HG03565 (cell line): ENCODE data around the gene ITFG1.
"Not testable (repeated sequence)": the region's sequence is repeated elsewhere in the genome, so short reads cannot be mapped to it uniquely, and the experiment has no call there.

Experiments used
- ATAC-seq: cut with Tn5 transposase; IDR thresholded peaks from one replicate; pipeline ENCODE4 v1.9.1; 2021; ENCODE audit warnings: mild to moderate bottlenecking, moderate library complexity; ENCODE audit not compliant: unreplicated experiment

ITFG1 gene

GRCh38 chr16:47250983-47251382 lies 209.9 kb downstream of the ITFG1 start:
- ATAC-seq = no peak

DNA sequence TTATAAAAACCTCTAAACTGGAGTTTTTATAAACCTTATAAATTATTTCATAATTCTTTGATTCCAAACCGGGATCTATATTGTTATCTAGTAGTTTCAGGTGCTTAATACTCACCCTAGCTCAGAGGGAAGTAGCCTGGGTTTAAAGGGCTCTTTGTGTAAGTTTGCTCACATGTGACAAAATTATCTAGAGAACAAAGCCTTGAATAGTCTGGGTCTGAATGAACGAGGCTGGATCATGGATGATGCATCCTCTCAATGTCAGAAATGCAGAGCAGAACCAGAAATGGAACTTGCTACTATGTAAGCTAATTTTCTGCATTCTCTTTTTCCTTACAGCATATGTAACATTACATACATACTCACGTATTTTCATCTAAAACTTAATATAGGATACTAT lies 213.2 kb downstream of the ITFG1 start:
- no peak for ATAC-seq

DNA sequence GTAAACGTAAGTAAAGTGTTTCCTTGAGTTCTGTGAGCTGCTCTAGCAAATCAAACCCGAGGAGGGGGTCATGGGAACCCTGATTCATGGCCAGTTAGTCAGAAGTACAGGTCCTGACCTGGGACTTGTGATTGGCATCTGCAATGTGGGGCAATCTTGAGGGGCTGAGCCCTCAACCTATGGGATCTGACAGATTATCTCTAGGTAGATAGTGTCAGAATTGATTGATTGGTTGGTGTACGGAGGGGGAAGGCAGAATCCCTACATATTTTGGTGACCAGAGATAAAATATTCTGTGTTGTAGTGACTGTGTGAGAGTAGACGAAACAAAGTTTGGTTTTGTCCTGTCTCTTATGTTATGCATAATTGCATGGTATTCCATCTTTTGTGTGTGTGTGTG lies 216.7 kb downstream of the ITFG1 start:
- ATAC-seq = no peak

DNA sequence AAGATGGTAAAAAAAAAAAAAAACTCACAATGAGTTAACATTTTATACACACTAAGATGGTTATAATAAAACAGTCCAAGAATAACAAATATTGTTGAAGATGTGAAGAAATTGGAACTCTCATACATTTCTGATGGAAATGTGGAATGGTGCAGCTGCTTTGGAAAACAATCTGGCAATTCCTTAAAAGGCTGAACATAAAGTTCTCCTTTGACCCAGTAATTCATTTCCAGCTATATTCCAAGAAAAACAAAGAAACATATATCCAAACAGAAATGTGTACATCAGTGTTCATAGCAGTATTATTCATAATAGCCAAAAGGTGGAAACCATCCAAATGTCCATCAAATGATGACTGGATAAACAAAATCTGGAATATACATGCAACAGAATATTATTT lies 219.8 kb downstream of the ITFG1 start:
- no peak for ATAC-seq

DNA sequence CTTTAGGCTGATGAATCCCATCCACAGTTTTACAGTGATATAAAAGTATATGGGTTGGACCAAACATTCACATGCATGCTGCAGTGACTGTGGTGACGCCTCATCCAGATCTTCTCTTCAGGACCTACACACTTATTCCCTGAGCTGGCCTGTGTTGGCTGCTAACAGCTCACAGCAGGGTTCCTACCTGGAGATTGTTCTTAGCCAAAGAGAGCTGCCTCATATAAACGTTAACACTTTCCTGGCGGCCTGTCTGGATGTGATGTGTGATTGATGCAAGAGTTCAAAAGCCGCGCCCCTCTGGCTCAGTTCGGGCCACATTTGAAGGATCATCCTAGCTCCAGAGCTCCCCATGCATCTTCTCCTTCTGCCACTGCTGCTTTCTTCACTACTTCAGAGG lies 224.1 kb downstream of the ITFG1 start:
- ATAC-seq = no peak

GRCh38 chr16:47230296-47230695 lies 230.6 kb downstream of the ITFG1 start:
- no peak for ATAC-seq

DNA sequence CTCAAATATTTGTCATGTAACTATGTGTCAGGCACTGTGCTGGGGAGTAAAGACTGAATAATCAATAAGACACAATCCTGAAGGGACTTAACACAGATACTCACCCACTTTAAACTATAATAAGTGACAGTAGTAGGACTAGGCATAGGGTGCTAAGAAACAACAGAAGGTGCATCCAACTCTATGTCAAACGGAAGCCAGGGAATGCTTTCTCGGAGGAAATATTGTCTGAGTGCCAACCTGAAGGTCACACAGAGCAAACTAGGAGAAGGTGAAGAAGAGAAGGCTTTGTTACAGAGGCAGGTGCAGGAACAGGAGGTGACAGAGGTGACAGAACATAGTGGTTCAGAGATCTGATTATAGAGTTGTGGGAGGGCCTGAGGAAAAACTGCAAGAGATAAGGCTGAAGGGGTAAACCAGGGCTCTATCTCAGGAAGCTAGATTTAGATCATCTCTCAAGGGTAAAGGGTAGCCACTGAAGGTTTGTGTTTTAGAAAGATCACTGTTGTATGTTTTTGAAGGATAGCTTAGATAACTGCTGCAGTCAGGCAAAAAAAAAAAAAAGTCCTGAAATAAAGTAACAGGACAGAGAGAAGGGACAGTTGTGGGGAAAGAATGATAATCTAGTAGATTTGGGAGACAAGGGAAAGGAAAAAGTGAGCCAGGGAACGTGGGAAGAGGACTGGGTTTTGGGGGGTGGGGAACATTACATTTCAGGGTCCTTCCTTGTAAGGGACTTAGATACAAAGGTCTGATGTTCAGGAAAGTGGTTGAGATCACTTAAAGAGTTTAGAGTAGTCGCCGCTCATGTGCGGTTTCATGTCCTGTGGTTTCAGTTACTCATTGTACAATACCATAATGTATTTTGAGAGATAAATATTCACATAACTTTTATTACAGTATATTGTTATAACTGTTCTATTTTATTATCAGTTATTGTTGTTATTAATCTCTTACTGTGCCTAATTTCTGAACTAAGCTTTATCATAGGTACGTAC lies 231.5 kb downstream of the ITFG1 start:
- ATAC-seq = no peak

GRCh38 chr16:47228241-47228640 lies 232.6 kb downstream of the ITFG1 start:
- ATAC-seq = no peak

- no peak for ATAC-seq
Measured at GRCh38 chr16:47213761-47214440, 247.0 kb downstream of the ITFG1 start.

GRCh38 chr16:47211218-47211617 lies 249.6 kb downstream of the ITFG1 start:
- ATAC-seq = no peak

- no peak for ATAC-seq
Measured at GRCh38 chr16:47204736-47205504, 255.9 kb downstream of the ITFG1 start.

DNA sequence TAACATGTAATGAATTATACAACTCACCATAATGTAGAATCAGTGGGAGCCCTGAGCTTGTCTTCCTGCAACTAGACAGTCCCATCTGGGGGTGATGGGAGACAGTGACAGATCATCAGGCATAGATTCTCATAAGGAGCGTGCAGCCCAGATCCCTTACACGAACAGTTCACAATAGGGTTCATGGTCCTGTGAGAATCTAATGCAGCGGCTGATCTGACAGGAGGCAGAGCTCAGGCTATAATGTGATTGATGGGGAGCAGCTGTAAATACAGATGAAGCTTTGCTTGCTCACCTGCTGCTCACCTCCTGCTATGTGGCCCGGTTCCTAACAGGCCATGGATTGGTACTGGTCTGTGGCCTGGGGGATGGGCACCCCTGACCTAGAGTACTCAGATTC lies 257.4 kb downstream of the ITFG1 start:
- not testable (repeated sequence) for ATAC-seq

DNA sequence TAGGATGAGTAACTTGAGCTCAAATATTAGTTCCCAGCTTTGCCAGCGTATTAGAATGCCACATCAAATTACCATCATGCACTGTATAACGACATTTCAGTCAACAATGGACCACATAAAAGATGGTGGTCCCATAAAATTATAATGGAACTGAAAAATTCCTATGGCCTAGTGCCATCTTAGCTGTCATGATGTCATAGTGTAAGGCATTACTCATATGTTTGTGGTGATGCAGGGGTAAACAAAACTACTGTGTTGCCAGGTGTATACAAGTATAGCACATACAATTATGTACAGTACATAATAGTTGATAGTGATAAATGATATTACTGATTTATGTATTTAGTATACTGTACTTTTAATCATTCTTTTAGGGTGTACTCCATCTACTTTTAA lies 262.7 kb downstream of the ITFG1 start:
- no peak for ATAC-seq

- no peak for ATAC-seq
Measured at GRCh38 chr16:47197536-47198179, 263.2 kb downstream of the ITFG1 start.

GRCh38 chr16:47196457-47196856 lies 264.4 kb downstream of the ITFG1 start:
- ATAC-seq = no peak

GRCh38 chr16:47182318-47182717 lies 278.5 kb downstream of the ITFG1 start:
- no peak for ATAC-seq

- ATAC-seq = not testable (repeated sequence)
Measured at GRCh38 chr16:47181066-47181465, 279.8 kb downstream of the ITFG1 start.

DNA sequence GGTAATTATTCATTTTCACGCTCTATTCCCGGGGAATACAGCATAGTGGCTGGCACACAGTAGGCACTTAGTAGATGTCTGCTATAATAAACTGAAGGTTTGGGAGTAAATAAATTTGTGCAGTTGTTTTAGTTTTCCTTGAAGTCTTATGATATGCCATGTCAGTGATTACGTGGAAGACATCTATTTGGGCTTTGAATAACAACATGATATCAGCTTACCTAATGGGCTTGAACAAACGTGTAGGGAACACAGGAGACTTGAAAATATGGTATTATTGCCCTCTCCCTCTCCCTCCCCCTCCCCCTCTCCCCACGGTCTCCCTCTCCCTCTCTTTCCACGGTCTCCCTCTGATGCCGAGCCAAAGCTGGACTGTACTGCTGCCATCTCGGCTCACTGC lies 280.8 kb downstream of the ITFG1 start:
- no peak for ATAC-seq

DNA sequence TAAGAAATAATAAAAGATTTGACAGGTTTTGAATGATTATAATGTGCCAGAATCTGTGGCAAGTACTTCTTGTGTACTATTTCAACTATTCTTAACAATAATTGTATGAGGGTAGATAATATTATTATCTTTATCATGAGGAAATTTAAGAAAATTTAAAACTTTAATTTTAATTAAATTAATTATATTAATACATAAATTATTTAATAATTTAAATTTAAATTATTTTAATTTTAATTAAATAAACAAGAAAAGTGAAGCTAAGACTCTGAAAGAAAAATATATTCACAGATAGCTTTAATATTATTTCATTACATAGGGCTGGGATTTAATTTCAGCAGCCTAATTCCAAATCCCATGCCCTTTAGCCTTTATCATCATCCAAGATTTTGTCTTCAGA lies 285.7 kb downstream of the ITFG1 start:
- ATAC-seq = no peak

DNA sequence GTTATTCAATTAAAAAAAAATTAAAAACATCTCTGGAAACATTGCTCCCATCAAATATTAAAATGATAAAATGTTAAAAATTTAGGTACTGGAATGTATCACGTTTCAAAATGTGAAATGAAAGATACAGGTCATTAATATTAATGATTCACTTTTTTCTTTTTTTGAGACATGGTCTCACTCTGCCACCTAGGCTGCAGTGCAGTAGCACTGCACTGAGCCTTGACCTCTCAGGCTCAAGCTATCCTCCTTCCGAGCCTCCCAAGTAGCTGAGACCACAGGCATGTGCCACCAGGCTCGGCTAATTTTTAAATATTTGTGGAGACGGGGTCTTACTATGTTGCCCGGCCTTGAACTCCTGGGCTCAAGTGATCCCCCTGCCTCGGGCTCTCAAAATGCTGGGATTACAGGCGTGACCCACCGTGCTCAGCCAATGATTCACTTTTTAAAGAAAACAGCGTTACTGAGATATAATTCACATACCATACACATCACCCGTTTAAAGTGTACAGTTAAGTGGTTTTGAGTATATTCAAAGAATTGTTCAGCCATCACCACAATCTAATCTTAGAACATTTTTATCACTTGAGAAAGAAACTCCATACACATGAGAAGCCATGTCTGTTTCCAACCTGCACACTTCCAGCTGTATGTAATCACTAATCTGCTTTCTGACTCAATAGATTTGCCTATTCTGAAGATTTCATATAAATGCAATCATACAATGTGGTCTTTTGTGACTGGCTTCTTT lies 298.0 kb downstream of the ITFG1 start:
- no peak for ATAC-seq
